IMR-90 (cell line): ENCODE data around the gene ACTR2.

ENCODE experiments used
- MAFK ChIP-seq: IDR thresholded peaks from 2 replicates; pipeline ENCODE4 v1.6.1; 2012; ENCODE audit warnings: low read depth, low read length, improper control_type of control experiment
- TF ChIP-seq, protein P1 (sequence below): conservative IDR thresholded peaks from 2 replicates; pipeline ENCODE4 v1.5.1; 2012; ENCODE audit warnings: mild to moderate bottlenecking, low read depth, low read length, improper control_type of control experiment

DNA sequence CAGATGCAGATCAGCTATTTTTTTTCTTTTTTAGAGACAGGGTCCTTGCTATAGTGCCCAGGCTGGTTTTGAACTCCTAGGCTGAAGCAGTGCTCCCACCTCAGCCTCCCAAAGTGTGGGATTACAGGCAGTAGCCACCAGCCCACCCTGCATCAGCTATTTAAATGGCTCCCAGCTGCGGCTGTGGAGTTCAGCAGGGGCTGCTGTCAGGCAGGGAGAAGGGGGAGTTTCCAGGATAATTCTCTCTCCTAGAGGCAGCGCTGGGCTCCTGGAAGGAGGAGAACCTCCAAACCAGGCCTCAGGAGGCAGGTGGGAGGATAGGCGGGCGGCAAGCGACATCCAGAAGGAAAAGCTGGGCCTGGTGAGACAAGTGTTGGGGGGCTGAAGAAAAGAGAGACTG, 65.7 kb downstream of the ACTR2 start:
- TF ChIP-seq MAFK, result no peak
- TF ChIP-seq, protein P1, sequence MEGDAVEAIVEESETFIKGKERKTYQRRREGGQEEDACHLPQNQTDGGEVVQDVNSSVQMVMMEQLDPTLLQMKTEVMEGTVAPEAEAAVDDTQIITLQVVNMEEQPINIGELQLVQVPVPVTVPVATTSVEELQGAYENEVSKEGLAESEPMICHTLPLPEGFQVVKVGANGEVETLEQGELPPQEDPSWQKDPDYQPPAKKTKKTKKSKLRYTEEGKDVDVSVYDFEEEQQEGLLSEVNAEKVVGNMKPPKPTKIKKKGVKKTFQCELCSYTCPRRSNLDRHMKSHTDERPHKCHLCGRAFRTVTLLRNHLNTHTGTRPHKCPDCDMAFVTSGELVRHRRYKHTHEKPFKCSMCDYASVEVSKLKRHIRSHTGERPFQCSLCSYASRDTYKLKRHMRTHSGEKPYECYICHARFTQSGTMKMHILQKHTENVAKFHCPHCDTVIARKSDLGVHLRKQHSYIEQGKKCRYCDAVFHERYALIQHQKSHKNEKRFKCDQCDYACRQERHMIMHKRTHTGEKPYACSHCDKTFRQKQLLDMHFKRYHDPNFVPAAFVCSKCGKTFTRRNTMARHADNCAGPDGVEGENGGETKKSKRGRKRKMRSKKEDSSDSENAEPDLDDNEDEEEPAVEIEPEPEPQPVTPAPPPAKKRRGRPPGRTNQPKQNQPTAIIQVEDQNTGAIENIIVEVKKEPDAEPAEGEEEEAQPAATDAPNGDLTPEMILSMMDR, result no peak
